BLaER1 (cell line): ENCODE data around the gene DENND6B.
"Not testable (repeated sequence)": the region's sequence is repeated elsewhere in the genome, so short reads cannot be mapped to it uniquely, and the experiment has no call there.

Experiments used
- H3K27ac ChIP-seq: shearing (Covaris generic); formaldehyde crosslinking; 2 replicates; pipeline ENCODE4 v1.8.1; 2022
- H3K27me3 ChIP-seq: shearing (Covaris generic); formaldehyde crosslinking; 2 replicates; pipeline ENCODE4 v1.8.1; 2022
- H3K36me3 ChIP-seq: shearing (Covaris generic); formaldehyde crosslinking; 2 replicates; pipeline ENCODE4 v1.8.1; 2022
- H3K4me1 ChIP-seq: shearing (Covaris generic); formaldehyde crosslinking; 2 replicates; pipeline ENCODE4 v1.8.1; 2022
- H3K4me2 ChIP-seq: shearing (Covaris generic); formaldehyde crosslinking; 2 replicates; pipeline ENCODE4 v1.8.1; 2022
- H3K4me3 ChIP-seq: shearing (Covaris generic); formaldehyde crosslinking; 2 replicates; pipeline ENCODE4 v1.8.1; 2022
- H3K9ac ChIP-seq: shearing (Covaris generic); formaldehyde crosslinking; 2 replicates; pipeline ENCODE4 v1.8.1; 2022
- H3K9me3 ChIP-seq: shearing (Covaris generic); formaldehyde crosslinking; 2 replicates; pipeline ENCODE4 v1.8.1; 2022
- H4K20me1 ChIP-seq: shearing (Covaris generic); formaldehyde crosslinking; 2 replicates; pipeline ENCODE4 v1.8.1; 2022
- Cebpa-rat ChIP-seq: shearing (Covaris generic); IDR thresholded peaks from 2 replicates; pipeline ENCODE4 v1.8.1; 2022

DENND6B gene

GRCh38 chr22:50325444-50326224, 1.2 kb downstream of the DENND6B start:
- Histone ChIP-seq H3K4me2 (peak overlapping the region; percentile 89), H3K36me3 (no peaks in the 10 kb centered on the region), H3K4me1 (peaks cover 61% of the 10 kb centered on the region), H3K4me3 (no peak overlapping the region), H4K20me1 (no peaks in the 10 kb centered on the region), H3K27ac (no peak overlapping the region), H3K27me3 (0 out of 2 replicates have a peak, but pooled peaks cover 3% of the 10 kb centered on the region), H3K9me3 (no peaks in the 10 kb centered on the region), H3K9ac (no peak overlapping the region)
- no peak for TF ChIP-seq Cebpa-rat

- TF ChIP-seq Cebpa-rat = no peak
- H3K36me3 ChIP-seq = no peaks in the 10 kb centered on the region
- peak overlapping the region; percentile 49 for H3K4me2 ChIP-seq
- no peak overlapping the region for H3K4me3 ChIP-seq
- 0 out of 2 replicates have a peak, but pooled peaks cover 3% of the 10 kb centered on the region for H3K27me3 ChIP-seq
- no peak overlapping the region for H3K27ac ChIP-seq
- H3K9me3 ChIP-seq = no peaks in the 10 kb centered on the region
- peaks cover 70% of the 10 kb centered on the region for H3K4me1 ChIP-seq
- H4K20me1 ChIP-seq = no peaks in the 10 kb centered on the region
- H3K9ac ChIP-seq = no peak overlapping the region
Observed at GRCh38 chr22:50323900-50324299, 2.9 kb downstream of the DENND6B start.

GRCh38 chr22:50322382-50323104, 4.3 kb downstream of the DENND6B start:
- not testable (repeated sequence) for H3K27ac ChIP-seq, H3K9ac ChIP-seq, H3K4me3 ChIP-seq, H3K4me2 ChIP-seq, H3K9me3 ChIP-seq, H4K20me1 ChIP-seq, H3K27me3 ChIP-seq, H3K36me3 ChIP-seq
- H3K4me1 ChIP-seq = peaks cover 71% of the 10 kb centered on the region

GRCh38 chr22:50320671-50321325, 6.0 kb downstream of the DENND6B start:
- no peaks in the 10 kb centered on the region for H4K20me1 ChIP-seq
- H3K9ac ChIP-seq = peak overlapping the region; percentile 28; the same call in 1 of the 2 replicates
- H3K9me3 ChIP-seq = no peaks in the 10 kb centered on the region
- no peak for TF ChIP-seq Cebpa-rat
- H3K27ac ChIP-seq = peak overlapping the region; percentile 37
- peak overlapping the region; percentile 98 for H3K4me2 ChIP-seq
- no peaks in the 10 kb centered on the region for H3K27me3 ChIP-seq
- no peak overlapping the region for H3K4me3 ChIP-seq
- peaks cover 75% of the 10 kb centered on the region for H3K4me1 ChIP-seq
- no peaks in the 10 kb centered on the region for H3K36me3 ChIP-seq

GRCh38 chr22:50320116-50320515, 6.7 kb downstream of the DENND6B start:
- Histone ChIP-seq H3K9ac (peak overlapping the region; percentile 53; the same call in 1 of the 2 replicates), H3K4me2 (peak overlapping the region; percentile 98), H3K27ac (peak overlapping the region; percentile 91), H3K9me3 (no peaks in the 10 kb centered on the region), H3K4me3 (no peak overlapping the region), H3K27me3 (no peaks in the 10 kb centered on the region), H3K36me3 (no peaks in the 10 kb centered on the region), H4K20me1 (no peaks in the 10 kb centered on the region), H3K4me1 (peaks cover 75% of the 10 kb centered on the region)
- no peak for TF ChIP-seq Cebpa-rat

GRCh38 chr22:50319503-50319951, 7.3 kb downstream of the DENND6B start:
- no peaks in the 10 kb centered on the region for H3K36me3 ChIP-seq
- H3K27ac ChIP-seq = peak overlapping the region; percentile 91
- H3K4me1 ChIP-seq = peaks cover 75% of the 10 kb centered on the region
- no peaks in the 10 kb centered on the region for H4K20me1 ChIP-seq
- peak overlapping the region; percentile 98 for H3K4me2 ChIP-seq
- no peak for TF ChIP-seq Cebpa-rat
- peak overlapping the region; percentile 38; the same call in 1 of the 2 replicates for H3K4me3 ChIP-seq
- no peaks in the 10 kb centered on the region for H3K27me3 ChIP-seq
- no peaks in the 10 kb centered on the region for H3K9me3 ChIP-seq
- H3K9ac ChIP-seq = peak overlapping the region; percentile 53

GRCh38 chr22:50318698-50319411, 8.0 kb downstream of the DENND6B start:
- H3K9me3 ChIP-seq = no peaks in the 10 kb centered on the region
- H3K4me3 ChIP-seq = peak overlapping the region; percentile 46; the same call in 1 of the 2 replicates
- peaks cover 75% of the 10 kb centered on the region for H3K4me1 ChIP-seq
- H3K36me3 ChIP-seq = no peaks in the 10 kb centered on the region
- peak overlapping the region; percentile 91 for H3K27ac ChIP-seq
- peak overlapping the region; percentile 98 for H3K4me2 ChIP-seq
- peak overlapping the region; percentile 68 for H3K9ac ChIP-seq
- H4K20me1 ChIP-seq = no peaks in the 10 kb centered on the region
- TF ChIP-seq Cebpa-rat = no peak
- no peaks in the 10 kb centered on the region for H3K27me3 ChIP-seq

- peak overlapping the region; percentile 98 for H3K4me2 ChIP-seq
Observed at GRCh38 chr22:50318356-50318697, 8.5 kb downstream of the DENND6B start.

GRCh38 chr22:50317674-50318073, 9.1 kb downstream of the DENND6B start:
- peak overlapping the region; percentile 46; the same call in 1 of the 2 replicates for H3K4me3 ChIP-seq
- H4K20me1 ChIP-seq = no peaks in the 10 kb centered on the region
- no peaks in the 10 kb centered on the region for H3K9me3 ChIP-seq
- TF ChIP-seq Cebpa-rat = no peak
- peak overlapping the region; percentile 98 for H3K4me2 ChIP-seq
- H3K4me1 ChIP-seq = peaks cover 83% of the 10 kb centered on the region
- no peaks in the 10 kb centered on the region for H3K27me3 ChIP-seq
- peak overlapping the region; percentile 91 for H3K27ac ChIP-seq
- no peaks in the 10 kb centered on the region for H3K36me3 ChIP-seq
- H3K9ac ChIP-seq = peak overlapping the region; percentile 68

More at GRCh38 chr22:50318356-50318697, 8.5 kb downstream of the DENND6B start:
- TF ChIP-seq Cebpa-rat = no peak
- H3K36me3 ChIP-seq = no peaks in the 10 kb centered on the region
- peak overlapping the region; percentile 91 for H3K27ac ChIP-seq
- H4K20me1 ChIP-seq = no peaks in the 10 kb centered on the region
- H3K9me3 ChIP-seq = no peaks in the 10 kb centered on the region
- peaks cover 77% of the 10 kb centered on the region for H3K4me1 ChIP-seq
- peak overlapping the region; percentile 68; the same call in 1 of the 2 replicates for H3K9ac ChIP-seq
- H3K4me3 ChIP-seq = peak overlapping the region; percentile 46; the same call in 1 of the 2 replicates
- no peaks in the 10 kb centered on the region for H3K27me3 ChIP-seq
